ENCODE results near the gene ANP32E.

ANP32E gene

DNA sequence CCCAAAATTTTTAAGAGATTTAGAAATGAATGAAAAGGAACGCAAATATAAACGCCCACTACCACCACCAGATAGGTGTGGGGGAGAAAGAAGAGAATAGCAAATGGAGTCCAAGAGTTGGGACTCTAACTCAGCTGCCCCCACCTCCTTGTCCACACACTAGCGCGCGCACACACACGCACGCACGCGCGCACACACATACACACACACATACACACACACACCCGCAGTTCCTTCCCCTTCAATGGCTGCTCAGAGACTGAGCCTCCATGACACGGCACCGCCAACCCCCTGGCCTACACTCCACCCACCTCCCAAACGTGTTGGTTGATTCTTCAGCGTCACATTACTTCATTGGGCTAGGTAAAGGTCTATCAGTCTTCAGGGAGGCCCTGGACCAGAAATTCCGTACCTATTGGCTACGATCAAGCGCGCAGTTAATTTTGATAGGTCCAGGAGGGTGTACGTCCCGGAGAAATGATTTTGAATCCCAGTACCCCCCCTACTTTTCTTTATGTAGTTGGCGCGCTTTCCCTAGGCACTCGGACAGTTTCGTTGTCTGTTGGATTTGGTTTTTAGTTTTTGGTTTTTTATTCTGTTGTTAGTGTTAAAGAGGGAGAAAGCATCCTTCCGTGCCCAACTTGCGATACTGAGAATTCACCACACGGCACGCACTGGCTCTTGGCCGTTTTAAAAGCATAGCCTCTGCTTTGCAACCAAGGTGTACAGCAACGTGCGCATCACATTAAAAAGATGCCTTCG is at the start of gene ANP32E:
Gene ANP32E, minus strand, starts transcription at position 261 of the 762 bp plus-strand sequence. CDS start 326 bp downstream, outside the sequence.
- peak within 1 kb of the TSS; percentile 80 for H3K4me3 ChIP-seq (ENCODE audit: low read length)
- H3K9me3 ChIP-seq (ENCODE audit: control insufficient read depth, low read depth, low read length) = no peaks in the 10 kb centered on the region
- no peaks in the 10 kb centered on the region for H3K27me3 ChIP-seq (ENCODE audit: control insufficient read depth, insufficient read depth, low read length)
- H3K27ac ChIP-seq (ENCODE audit: low read length) = peak within 1 kb of the TSS; percentile 99
- peaks cover 2% of the 10 kb centered on the region for H3K36me3 ChIP-seq (ENCODE audit: control insufficient read depth, low read depth, low read length)
- peak within 1 kb of the TSS; percentile 99 for H3K9ac ChIP-seq (ENCODE audit: low read length)
- peaks cover 15% of the 10 kb centered on the region for H3K4me1 ChIP-seq (ENCODE audit: control insufficient read depth, low read depth, low read length)

GRCh38 chr1:150283260-150283659 is 47.3 kb upstream of the ANP32E start:
- peaks cover 10% of the 10 kb centered on the region for H3K27me3 ChIP-seq (ENCODE audit: control insufficient read depth, insufficient read depth, low read length)
- H3K4me3 ChIP-seq (ENCODE audit: low read length) = peak overlapping the region; percentile 54
- H3K9ac ChIP-seq (ENCODE audit: low read length) = peak overlapping the region; percentile 5
- H3K4me1 ChIP-seq (ENCODE audit: control insufficient read depth, low read depth, low read length) = peaks cover 3% of the 10 kb centered on the region
- no peaks in the 10 kb centered on the region for H3K36me3 ChIP-seq (ENCODE audit: control insufficient read depth, low read depth, low read length)
- H3K9me3 ChIP-seq (ENCODE audit: control insufficient read depth, low read depth, low read length) = no peaks in the 10 kb centered on the region
- H3K27ac ChIP-seq (ENCODE audit: low read length) = no peak overlapping the region

DNA sequence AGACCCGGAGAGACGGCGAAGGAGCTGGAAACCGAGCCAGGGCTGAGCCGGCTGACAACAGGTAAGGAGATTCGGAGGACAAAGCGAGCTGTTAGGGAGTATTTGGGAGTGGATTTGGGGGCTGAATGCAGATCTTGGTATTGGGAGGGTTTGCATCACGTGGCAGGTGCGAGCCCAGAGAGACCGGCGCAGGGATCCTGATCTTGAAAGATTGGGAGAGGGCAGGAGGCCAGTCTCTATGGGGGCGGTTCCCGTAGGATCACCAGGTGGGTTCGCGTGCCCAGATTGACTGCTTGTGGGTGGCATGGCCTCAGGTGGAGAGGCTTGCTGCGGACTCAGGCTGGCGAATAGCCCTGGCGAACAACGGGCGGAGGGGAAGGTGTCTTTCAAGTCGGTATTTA is 46.6 kb upstream of the ANP32E start:
- Histone ChIP-seq H3K4me1 (ENCODE audit: control insufficient read depth, low read depth, low read length) (peaks cover 3% of the 10 kb centered on the region), H3K9ac (ENCODE audit: low read length) (peak overlapping the region; percentile 5), H3K27ac (ENCODE audit: low read length) (no peak overlapping the region), H3K27me3 (ENCODE audit: control insufficient read depth, insufficient read depth, low read length) (peaks cover 10% of the 10 kb centered on the region), H3K4me3 (ENCODE audit: low read length) (peak overlapping the region; percentile 54), H3K9me3 (ENCODE audit: control insufficient read depth, low read depth, low read length) (no peaks in the 10 kb centered on the region), H3K36me3 (ENCODE audit: control insufficient read depth, low read depth, low read length) (no peaks in the 10 kb centered on the region)

DNA sequence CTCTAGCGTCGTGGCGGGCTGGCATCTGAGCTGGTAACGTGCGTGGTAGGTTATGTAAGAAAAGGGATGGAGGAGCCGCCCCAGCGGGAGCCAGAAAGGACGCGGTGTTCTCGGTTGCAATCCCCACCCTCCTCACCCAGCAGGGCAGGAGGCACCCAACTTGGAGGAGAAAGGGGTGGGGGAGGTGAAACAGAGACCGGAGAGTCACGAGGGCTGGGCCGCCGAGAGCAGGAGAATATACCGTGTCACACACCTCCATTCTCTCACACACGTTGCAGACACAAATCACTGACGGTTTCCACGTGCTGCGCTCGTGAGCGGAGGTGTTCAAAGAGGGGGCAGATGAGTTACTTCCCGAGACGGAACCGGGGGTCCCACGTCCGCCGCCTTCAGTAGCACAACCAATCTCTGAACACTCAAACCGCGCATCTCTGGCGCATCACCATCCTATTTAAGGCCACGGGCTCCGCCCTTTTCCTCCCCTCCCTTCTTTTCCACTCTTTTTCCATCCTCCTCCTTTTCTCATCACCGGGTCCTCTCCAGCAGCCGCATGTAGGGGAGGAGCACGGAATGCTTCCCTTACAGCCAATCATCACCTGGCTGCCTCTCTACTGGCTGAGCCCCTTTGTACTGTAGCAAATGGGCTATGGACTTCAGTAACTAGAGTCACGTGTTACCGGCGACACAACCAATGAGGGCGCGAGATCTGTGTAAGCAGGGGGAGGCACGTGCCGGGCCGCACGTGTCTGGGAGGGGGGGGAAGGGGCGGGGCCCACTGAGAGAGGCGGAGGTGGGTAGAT is 46.0 kb upstream of the ANP32E start, which contains the start of gene CIART:
Gene CIART, plus strand, starts transcription at position 797 of the 800 bp plus-strand sequence. CDS start 714 bp downstream, outside the sequence.
- peaks cover 3% of the 10 kb centered on the region for H3K4me1 ChIP-seq (ENCODE audit: control insufficient read depth, low read depth, low read length)
- peak within 1 kb of the TSS; percentile 62 for H3K27ac ChIP-seq (ENCODE audit: low read length)
- no peaks in the 10 kb centered on the region for H3K36me3 ChIP-seq (ENCODE audit: control insufficient read depth, low read depth, low read length)
- H3K9me3 ChIP-seq (ENCODE audit: control insufficient read depth, low read depth, low read length) = no peaks in the 10 kb centered on the region
- H3K4me3 ChIP-seq (ENCODE audit: low read length) = peak within 1 kb of the TSS; percentile 79
- H3K9ac ChIP-seq (ENCODE audit: low read length) = peak within 1 kb of the TSS; percentile 90
- H3K27me3 ChIP-seq (ENCODE audit: control insufficient read depth, insufficient read depth, low read length) = peaks cover 10% of the 10 kb centered on the region

- Histone ChIP-seq H3K9ac (ENCODE audit: low read length) (peak overlapping the region; percentile 90), H3K27me3 (ENCODE audit: control insufficient read depth, insufficient read depth, low read length) (peaks cover 10% of the 10 kb centered on the region), H3K9me3 (ENCODE audit: control insufficient read depth, low read depth, low read length) (no peaks in the 10 kb centered on the region), H3K36me3 (ENCODE audit: control insufficient read depth, low read depth, low read length) (no peaks in the 10 kb centered on the region), H3K4me1 (ENCODE audit: control insufficient read depth, low read depth, low read length) (peaks cover 3% of the 10 kb centered on the region), H3K27ac (ENCODE audit: low read length) (peak overlapping the region; percentile 62), H3K4me3 (ENCODE audit: low read length) (peak overlapping the region; percentile 79)
These were observed 45.4 kb upstream of the ANP32E start for GRCh38 chr1:150281221-150281757.

GRCh38 chr1:150280138-150280707 is 44.3 kb upstream of the ANP32E start:
- no peaks in the 10 kb centered on the region for H3K9me3 ChIP-seq (ENCODE audit: control insufficient read depth, low read depth, low read length)
- H3K4me1 ChIP-seq (ENCODE audit: control insufficient read depth, low read depth, low read length) = peaks cover 3% of the 10 kb centered on the region
- H3K9ac ChIP-seq (ENCODE audit: low read length) = no peak overlapping the region
- H3K27ac ChIP-seq (ENCODE audit: low read length) = no peak overlapping the region
- no peak overlapping the region for H3K4me3 ChIP-seq (ENCODE audit: low read length)
- H3K27me3 ChIP-seq (ENCODE audit: control insufficient read depth, insufficient read depth, low read length) = peaks cover 10% of the 10 kb centered on the region
- no peaks in the 10 kb centered on the region for H3K36me3 ChIP-seq (ENCODE audit: control insufficient read depth, low read depth, low read length)

GRCh38 chr1:150273311-150273710 is 37.4 kb upstream of the ANP32E start:
- peaks cover 19% of the 10 kb centered on the region for H3K4me1 ChIP-seq (ENCODE audit: control insufficient read depth, low read depth, low read length)
- H3K4me3 ChIP-seq (ENCODE audit: low read length) = peak overlapping the region; percentile 39
- H3K27me3 ChIP-seq (ENCODE audit: control insufficient read depth, insufficient read depth, low read length) = no peaks in the 10 kb centered on the region
- no peaks in the 10 kb centered on the region for H3K9me3 ChIP-seq (ENCODE audit: control insufficient read depth, low read depth, low read length)
- no peak overlapping the region for H3K27ac ChIP-seq (ENCODE audit: low read length)
- peak overlapping the region; percentile 5 for H3K9ac ChIP-seq (ENCODE audit: low read length)
- H3K36me3 ChIP-seq (ENCODE audit: control insufficient read depth, low read depth, low read length) = no peaks in the 10 kb centered on the region

- Histone ChIP-seq H3K9me3 (ENCODE audit: control insufficient read depth, low read depth, low read length) (no peaks in the 10 kb centered on the region), H3K4me1 (ENCODE audit: control insufficient read depth, low read depth, low read length) (peaks cover 19% of the 10 kb centered on the region), H3K4me3 (ENCODE audit: low read length) (no peak overlapping the region), H3K27ac (ENCODE audit: low read length) (no peak overlapping the region), H3K9ac (ENCODE audit: low read length) (no peak overlapping the region), H3K36me3 (ENCODE audit: control insufficient read depth, low read depth, low read length) (peaks cover 6% of the 10 kb centered on the region), H3K27me3 (ENCODE audit: control insufficient read depth, insufficient read depth, low read length) (no peaks in the 10 kb centered on the region)
These were observed 35.5 kb upstream of the ANP32E start for GRCh38 chr1:150271291-150271959.

DNA sequence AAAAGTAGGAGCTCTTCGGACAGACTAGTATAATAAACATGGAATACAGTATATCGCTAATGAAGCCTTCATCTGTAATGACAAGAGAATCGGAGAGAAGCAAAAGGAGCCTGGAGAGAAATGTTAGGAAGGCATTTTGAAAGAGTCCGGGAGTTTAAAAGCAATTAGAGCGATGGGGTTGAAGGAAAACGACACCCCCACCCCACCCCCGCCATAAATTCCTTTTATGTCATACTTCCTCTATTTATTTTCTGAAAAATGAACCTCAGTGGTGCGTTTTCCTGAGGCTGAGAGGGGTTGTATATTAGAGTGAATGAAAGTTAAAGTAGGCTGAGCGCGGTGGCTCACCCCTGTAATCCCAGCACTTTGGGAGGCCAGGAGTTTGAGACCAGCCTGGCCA is 33.5 kb upstream of the ANP32E start:
- H3K27ac ChIP-seq (ENCODE audit: low read length) = peak overlapping the region; percentile 59
- H3K36me3 ChIP-seq (ENCODE audit: control insufficient read depth, low read depth, low read length) = peaks cover 26% of the 10 kb centered on the region
- H3K4me1 ChIP-seq (ENCODE audit: control insufficient read depth, low read depth, low read length) = peaks cover 19% of the 10 kb centered on the region
- H3K27me3 ChIP-seq (ENCODE audit: control insufficient read depth, insufficient read depth, low read length) = no peaks in the 10 kb centered on the region
- peak overlapping the region; percentile 60 for H3K9ac ChIP-seq (ENCODE audit: low read length)
- H3K4me3 ChIP-seq (ENCODE audit: low read length) = peak overlapping the region; percentile 89
- no peaks in the 10 kb centered on the region for H3K9me3 ChIP-seq (ENCODE audit: control insufficient read depth, low read depth, low read length)

GRCh38 chr1:150268705-150269403 is 32.9 kb upstream of the ANP32E start, which contains the start of gene APH1A:
APH1A (minus strand) TSS chr1:150269016; CDS start chr1:150268810, 206 bp downstream.
- H3K4me1 ChIP-seq (ENCODE audit: control insufficient read depth, low read depth, low read length) = peaks cover 19% of the 10 kb centered on the region
- peak within 1 kb of the TSS; percentile 59 for H3K27ac ChIP-seq (ENCODE audit: low read length)
- H3K9me3 ChIP-seq (ENCODE audit: control insufficient read depth, low read depth, low read length) = no peaks in the 10 kb centered on the region
- H3K36me3 ChIP-seq (ENCODE audit: control insufficient read depth, low read depth, low read length) = peaks cover 30% of the 10 kb centered on the region
- H3K27me3 ChIP-seq (ENCODE audit: control insufficient read depth, insufficient read depth, low read length) = no peaks in the 10 kb centered on the region
- peak within 1 kb of the TSS; percentile 89 for H3K4me3 ChIP-seq (ENCODE audit: low read length)
- peak within 1 kb of the TSS; percentile 79 for H3K9ac ChIP-seq (ENCODE audit: low read length)
